ENCODE measurements around the gene ZNF750. TPM values are rescaled to one million over a fixed set of nuclear protein-coding genes. Genes with fewer than 3 reads are reported as not detected.

Gene ZNF750
- total RNA-seq, result 10 to 100 TPM in 1 of 2 donors, 1 to 10 TPM in 1; 7.0 to 10.3 TPM

DNA sequence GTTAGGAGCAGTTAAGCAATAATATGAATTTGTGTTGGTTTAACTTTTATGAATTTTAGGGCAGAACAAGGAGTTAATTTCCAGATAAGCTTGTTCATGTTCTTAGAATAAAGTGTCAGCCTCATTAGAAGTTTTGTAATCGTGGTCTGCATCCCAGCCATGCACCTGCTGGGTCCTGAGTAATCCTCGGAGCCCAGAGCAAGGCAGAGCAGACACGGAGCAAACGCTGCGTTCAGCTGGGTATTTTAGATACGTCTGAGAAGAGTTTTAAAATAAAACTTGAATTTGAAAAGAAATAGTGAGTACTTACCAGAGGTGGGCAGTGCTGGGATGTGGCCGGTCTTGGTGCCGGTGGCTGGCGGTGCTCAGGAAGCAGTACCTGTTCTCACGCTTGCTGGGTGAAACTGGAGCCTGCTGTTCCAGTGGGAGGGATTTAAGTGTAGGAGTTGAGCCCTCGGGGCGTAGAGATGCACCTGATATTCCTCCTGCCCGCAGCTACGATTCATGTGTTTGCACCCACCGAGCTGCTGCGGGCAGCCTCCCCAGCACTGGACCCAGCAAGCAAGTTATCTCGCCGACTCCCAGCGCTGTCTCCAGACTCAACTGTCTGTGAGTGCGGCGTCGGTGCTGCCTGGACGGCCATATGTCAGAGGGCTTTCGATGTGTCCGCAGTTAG is at the start of gene ZNF750:
Gene ZNF750, minus strand, starts transcription at position 406 of the 676 bp plus-strand sequence. CDS start 7,568 bp downstream, outside the sequence.
- DNase-seq (ENCODE audit: low spot score), result peak; percentile 75
- H3K27me3 ChIP-seq (replicated peaks; ENCODE audit: insufficient read depth), result no peaks in the 10 kb centered on the region
- peak within 1 kb of the TSS; percentile 4 to 32 for H3K4me3 ChIP-seq
- H3K4me1 ChIP-seq (replicated peaks), result peaks cover 12% of the 10 kb centered on the region
- no peaks in the 10 kb centered on the region for H3K9me3 ChIP-seq
- TF ChIP-seq CTCF (IDR thresholded peaks at IDR 0.05), result peak in 1 of 4 experiments; percentile 11
- TF ChIP-seq POLR2AphosphoS5 (IDR thresholded peaks at IDR 0.05), result no peak
- peak; percentile 69 for TF ChIP-seq POLR2A (IDR thresholded peaks at IDR 0.05)
- intact Hi-C loops (cut with DNase I), result no loop called here
- H3K36me3 ChIP-seq, result no peaks in the 10 kb centered on the region
- WGBS, result 40% methylated on average over 25 of the region's 25 CpGs
- H3K27ac ChIP-seq, result peak within 1 kb of the TSS; percentile 83 to 88

DNA sequence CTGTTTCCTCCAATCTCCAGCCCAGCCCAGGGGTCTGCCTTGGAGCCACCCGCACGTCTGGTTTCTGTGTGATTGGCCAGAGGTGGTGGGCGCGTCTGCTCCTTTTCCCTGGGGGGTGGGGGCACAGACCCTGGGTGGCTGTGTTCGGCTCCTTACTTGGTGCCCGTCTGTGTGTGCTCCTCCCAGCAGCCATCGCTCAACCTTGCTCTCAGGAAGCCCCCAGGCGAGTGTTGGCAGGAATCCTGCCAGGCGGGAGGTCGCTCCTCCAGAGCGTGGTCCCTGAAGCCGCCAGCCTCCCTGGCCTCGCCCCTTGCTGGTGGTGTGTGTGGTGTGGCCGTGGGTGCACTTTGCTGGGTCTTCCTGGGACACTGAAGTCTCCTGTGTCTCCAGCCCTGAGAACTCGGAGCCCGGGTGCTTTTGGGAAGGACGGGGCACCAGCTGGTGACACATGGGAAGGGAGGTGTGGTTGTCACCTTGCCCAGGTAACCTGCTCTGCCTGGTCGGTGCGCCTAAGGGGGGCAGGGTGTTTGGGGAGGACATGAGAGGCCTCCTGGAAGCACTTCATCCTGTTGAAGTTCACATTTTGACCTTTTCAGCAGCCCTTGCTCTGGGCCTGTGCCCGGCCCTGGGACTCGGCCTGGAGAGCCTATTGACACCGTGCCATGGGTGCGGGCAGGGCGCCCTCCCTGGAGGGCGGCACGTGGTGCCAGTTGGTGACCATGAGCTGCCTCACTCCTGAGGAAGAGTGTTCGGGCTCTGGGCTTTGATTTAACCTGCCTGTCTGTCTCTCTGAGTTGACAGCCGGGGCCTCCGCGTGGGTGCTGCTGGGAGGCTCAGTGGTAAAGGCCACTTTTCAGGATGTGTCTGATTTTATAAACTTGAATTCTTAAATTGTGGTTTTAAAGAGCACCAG is 49.0 kb upstream of the ZNF750 start:
- intact Hi-C loops (cut with DNase I), result no loop called here
- Histone ChIP-seq H3K9me3 (no peaks in the 10 kb centered on the region), H3K27me3 (replicated peaks; ENCODE audit: insufficient read depth) (no peaks in the 10 kb centered on the region), H3K27ac (peak overlapping the region; percentile 90), H3K36me3 (no peaks in the 10 kb centered on the region), H3K4me3 (no peak overlapping the region), H3K4me1 (replicated peaks) (peaks cover 27% of the 10 kb centered on the region)
- 47% methylated on average over 29 of the region's 30 CpGs for WGBS
- DNase-seq (ENCODE audit: low spot score), result peak; percentile 80
- peak; percentile 58 for TF ChIP-seq POLR2AphosphoS5 (IDR thresholded peaks at IDR 0.05)
- TF ChIP-seq CTCF (IDR thresholded peaks at IDR 0.05), result no peak

- intact Hi-C loops (cut with DNase I), result no loop called here
- H3K4me3 ChIP-seq, result no peak overlapping the region
- 95% methylated on average over 27 of the region's 27 CpGs for WGBS
- no peaks in the 10 kb centered on the region for H3K36me3 ChIP-seq
- H3K9me3 ChIP-seq, result no peaks in the 10 kb centered on the region
- no peaks in the 10 kb centered on the region for H3K27me3 ChIP-seq (replicated peaks; ENCODE audit: insufficient read depth)
- H3K4me1 ChIP-seq (replicated peaks), result peaks cover 27% of the 10 kb centered on the region
- DNase-seq (ENCODE audit: low spot score), result no peak
- TF ChIP-seq CTCF (IDR thresholded peaks at IDR 0.05) (no peak), POLR2A (IDR thresholded peaks at IDR 0.05) (no peak), POLR2AphosphoS5 (IDR thresholded peaks at IDR 0.05) (no peak)
- peak overlapping the region; percentile 90 for H3K27ac ChIP-seq
Measured at GRCh38 chr17:82887255-82888164, 47.7 kb upstream of the ZNF750 start.

DNA sequence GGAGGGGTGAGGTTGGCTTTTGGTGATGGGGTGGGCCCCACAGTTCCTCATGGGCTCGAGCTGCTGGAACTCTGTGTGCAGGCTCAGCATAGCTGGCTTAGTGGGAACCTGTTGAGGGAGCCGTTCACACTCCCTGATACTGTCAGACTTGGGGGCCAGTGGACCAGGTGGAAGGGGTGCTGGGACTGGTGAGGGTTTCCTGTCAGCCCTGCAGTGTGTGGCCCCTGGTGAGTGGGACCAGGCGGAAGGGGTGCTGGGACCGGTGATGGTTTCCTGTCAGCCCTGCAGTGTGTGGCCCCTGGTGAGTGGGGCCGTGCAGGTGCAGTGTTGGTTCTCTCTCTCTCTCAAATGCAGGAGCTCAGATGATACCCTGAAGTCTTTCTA is 45.1 kb upstream of the ZNF750 start:
- Histone ChIP-seq H3K27ac (no peak overlapping the region), H3K36me3 (no peaks in the 10 kb centered on the region), H3K4me1 (replicated peaks) (peaks cover 22% of the 10 kb centered on the region), H3K4me3 (no peak overlapping the region), H3K27me3 (replicated peaks; ENCODE audit: insufficient read depth) (no peaks in the 10 kb centered on the region), H3K9me3 (no peaks in the 10 kb centered on the region)
- TF ChIP-seq CTCF (IDR thresholded peaks at IDR 0.05) (no peak), POLR2AphosphoS5 (IDR thresholded peaks at IDR 0.05) (no peak), POLR2A (IDR thresholded peaks at IDR 0.05) (no peak)
- intact Hi-C loops (cut with DNase I), result no loop called here
- 68% methylated on average over 5 of the region's 5 CpGs for WGBS
- no peak for DNase-seq (ENCODE audit: low spot score)
